Measurements from ENCODE around the gene RNASEL. TPM values are rescaled to one million over a fixed set of nuclear protein-coding genes. Genes with fewer than 3 reads are reported as not detected.

Gene RNASEL
- total and polyA plus RNA-seq, 9 of the 15 experiments (the other 6 are each of a cell fraction or from before 2014, with no cell fraction given), result 4.3 to 11.1 (median 7.2) TPM

GRCh38 chr1:182633657-182634281 lies 44.7 kb upstream of the RNASEL start:
- H3K27me3 ChIP-seq (ENCODE audit: control insufficient read depth in 2 of 2, insufficient read depth in 2 of 2, low read length in 2 of 2), result peaks cover 42% of the 10 kb centered on the region in 2 experiments; a peak in 4 of 5 replicates
- no peak for DNase-seq (ENCODE audit: extremely low read depth in 1 of 4, low spot score in 3 of 4)
- H3K27ac ChIP-seq (ENCODE audit: extremely low read depth, low read depth, low read length), result no peak overlapping the region
- no peak for FAIRE-seq
- 11% methylated on average over 11 of the region's 11 CpGs for WGBS (ENCODE audit: insufficient coverage, low coverage, missing lambda C conversion rate)
- ChIA-PET POLR2A (interaction anchor here (0.9 to 1.7 kb wide), 3 partner anchors 15 to 52 kb away, joined by 3 to 5 read pairs (median 4); no protein-coding TSS in a partner anchor), CTCF (ENCODE audit: low intra/inter-chr PET ratio) (no interaction called here)
- no TSS peak for BruUV-seq (replicated peaks)
- H3K9me3 ChIP-seq (replicated peaks; ENCODE audit: control insufficient read depth, insufficient read depth, low read depth, low read length), result no peaks in the 10 kb centered on the region
- H3K4me1 ChIP-seq (replicated peaks in 1 of 2; ENCODE audit: control insufficient read depth in 2 of 2, insufficient read depth in 2 of 2, low read length in 2 of 2), result no peaks in the 10 kb centered on the region; a peak in 1 of 5 replicates
- H3K4me2 ChIP-seq (ENCODE audit: insufficient read depth, low read length), result no peak overlapping the region
- in situ Hi-C loops (cut with MboI) (no loop called here), intact Hi-C loops (cut with micrococcal nuclease) (no loop called here)
- H3K36me3 ChIP-seq (ENCODE audit: control insufficient read depth, insufficient read depth, low read length), result no peaks in the 10 kb centered on the region
- no peaks in the 10 kb centered on the region for H4K20me1 ChIP-seq (replicated peaks; ENCODE audit: control insufficient read depth, insufficient read depth, low read length)
- no peak; the same call in 2 of the 3 replicates for ATAC-seq
- H3K79me2 ChIP-seq (ENCODE audit: control insufficient read depth, insufficient read depth, low read length), result no peaks in the 10 kb centered on the region
- no peak overlapping the region for H3K9ac ChIP-seq (ENCODE audit: insufficient read depth in 1 of 2, low read depth in 2 of 2, low read length in 2 of 2)
- no peak overlapping the region for H2AFZ ChIP-seq (ENCODE audit: low read depth, low read length)
- H3K9me1 ChIP-seq (ENCODE audit: control insufficient read depth, insufficient read depth, low read length), result no peaks in the 10 kb centered on the region
- H3K4me3 ChIP-seq, result no peak overlapping the region
- no peak for TF ChIP-seq ZNF197 (CRISPR knock-in tag; IDR thresholded peaks at IDR 0.05; ENCODE audit: low read depth)
- TF ChIP-seq HNRNPK (IDR thresholded peaks at IDR 0.05; ENCODE audit: low read depth, low read length, poor library complexity, severe bottlenecking), result no peak
- TF ChIP-seq, protein P1, sequence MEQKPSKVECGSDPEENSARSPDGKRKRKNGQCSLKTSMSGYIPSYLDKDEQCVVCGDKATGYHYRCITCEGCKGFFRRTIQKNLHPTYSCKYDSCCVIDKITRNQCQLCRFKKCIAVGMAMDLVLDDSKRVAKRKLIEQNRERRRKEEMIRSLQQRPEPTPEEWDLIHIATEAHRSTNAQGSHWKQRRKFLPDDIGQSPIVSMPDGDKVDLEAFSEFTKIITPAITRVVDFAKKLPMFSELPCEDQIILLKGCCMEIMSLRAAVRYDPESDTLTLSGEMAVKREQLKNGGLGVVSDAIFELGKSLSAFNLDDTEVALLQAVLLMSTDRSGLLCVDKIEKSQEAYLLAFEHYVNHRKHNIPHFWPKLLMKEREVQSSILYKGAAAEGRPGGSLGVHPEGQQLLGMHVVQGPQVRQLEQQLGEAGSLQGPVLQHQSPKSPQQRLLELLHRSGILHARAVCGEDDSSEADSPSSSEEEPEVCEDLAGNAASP (IDR thresholded peaks at IDR 0.05), result no peak
- no peak for TF ChIP-seq RBM17 (IDR thresholded peaks at IDR 0.05; ENCODE audit: borderline replicate concordance, low read depth, low read length)
- no peak for TF ChIP-seq NONO (IDR thresholded peaks at IDR 0.05; ENCODE audit: low read depth in 2 of 2, low read length in 1 of 2)
- TF ChIP-seq TAF1 (IDR thresholded peaks at IDR 0.05; ENCODE audit: control insufficient read depth, extremely low read depth, insufficient read depth, low read length, severe bottlenecking), result no peak
- TF ChIP-seq ZMIZ1 (IDR thresholded peaks at IDR 0.05; ENCODE audit: low read depth in 2 of 2, low read length in 2 of 2), result no peak
- TF ChIP-seq COPS2 (conservative IDR thresholded peaks at IDR 0.05), result no peak
- TF ChIP-seq ZBED1 (IDR thresholded peaks at IDR 0.05), result no peak
- TF ChIP-seq DNMT1 (IDR thresholded peaks at IDR 0.05), result no peak
- TF ChIP-seq NFE2L1 (tag; IDR thresholded peaks at IDR 0.05; ENCODE audit: borderline replicate concordance, low read depth), result no peak
- TF ChIP-seq ZC3H4 (CRISPR knock-in tag; IDR thresholded peaks at IDR 0.05; ENCODE audit: borderline replicate concordance), result no peak
- no peak for TF ChIP-seq CHAMP1 (IDR thresholded peaks at IDR 0.05)

All from K562 (cell line).